C4-2B (cell line): ENCODE results near the gene PGAP2.

Source experiments
- CTCF ChIP-seq: fragments of 450-650 bp; conservative IDR thresholded peaks from 2 replicates; pipeline ENCODE4 v1.5.1; 2017; ENCODE audit warnings: mild to moderate bottlenecking
- ZFX ChIP-seq: fragments of 450-650 bp; IDR thresholded peaks from 2 replicates; pipeline ENCODE4 v1.6.1; 2017

GRCh38 chr11:3767536-3767935, 40.8 kb upstream of the PGAP2 start:
- TF ChIP-seq CTCF (no peak), ZFX (no peak)
